ENCODE data around the gene PXMP4.

PXMP4 gene

DNA sequence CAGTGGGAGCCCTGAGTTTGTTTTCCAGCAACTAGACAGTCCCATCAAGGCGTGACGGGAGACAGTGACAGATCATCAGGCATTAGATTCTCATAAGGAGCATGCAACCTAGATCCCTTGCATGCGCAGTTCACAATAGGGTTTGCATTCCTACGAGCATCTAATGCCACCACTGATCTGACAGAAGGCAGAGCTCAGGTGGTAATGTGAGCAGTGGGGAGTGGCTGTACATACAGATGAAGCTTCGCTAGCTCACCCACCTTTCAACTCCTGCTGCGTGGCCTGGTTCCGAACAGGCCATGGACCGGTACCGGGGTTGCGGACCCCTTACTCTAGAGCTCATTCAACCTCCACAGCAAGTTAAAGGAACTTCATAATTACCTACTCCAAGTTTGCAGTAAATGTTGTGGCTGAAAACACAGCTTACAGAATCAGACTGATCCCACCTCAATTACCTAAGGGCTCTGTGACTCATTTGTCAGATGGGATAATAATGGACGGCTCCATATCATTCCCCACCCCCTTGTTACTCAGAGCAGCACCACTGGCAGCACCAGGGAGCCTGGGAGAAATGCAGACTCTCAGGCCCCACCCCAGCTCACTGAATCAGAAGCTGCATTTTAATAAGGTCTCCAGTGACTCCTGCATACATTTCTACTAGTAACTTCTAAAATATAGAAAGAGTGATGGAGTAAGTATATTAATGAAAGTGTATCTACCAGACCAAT is 15.7 kb downstream of the PXMP4 start:
- Histone ChIP-seq H3K9me3 (ENCODE audit: control insufficient read depth, insufficient read depth, low read length) (no peaks in the 10 kb centered on the region), H3K36me3 (ENCODE audit: control insufficient read depth, low read length) (no peaks in the 10 kb centered on the region), H3K9me2 (replicated peaks; ENCODE audit: control insufficient read depth, low read length) (no peaks in the 10 kb centered on the region), H3K27me3 (ENCODE audit: control insufficient read depth, low read length) (no peaks in the 10 kb centered on the region), H3K4me3 (ENCODE audit: low read length) (no peak overlapping the region), H3K79me2 (ENCODE audit: control insufficient read depth, low read length) (no peaks in the 10 kb centered on the region), H3K27ac (ENCODE audit: low read depth, low read length) (no peak overlapping the region), H3F3A (ENCODE audit: control insufficient read depth, insufficient read depth) (no peaks in the 10 kb centered on the region), H3K4me1 (ENCODE audit: control insufficient read depth, low read length) (peaks cover 10% of the 10 kb centered on the region), H3K4me2 (ENCODE audit: low read length) (no peak overlapping the region), H4K20me1 (ENCODE audit: control insufficient read depth, insufficient read depth, low read depth, low read length) (no peaks in the 10 kb centered on the region)
- no peak for TF ChIP-seq EZH2phosphoT487 (IDR thresholded peaks at IDR 0.05; ENCODE audit: borderline replicate concordance, low read length)
- TF ChIP-seq, protein P1, sequence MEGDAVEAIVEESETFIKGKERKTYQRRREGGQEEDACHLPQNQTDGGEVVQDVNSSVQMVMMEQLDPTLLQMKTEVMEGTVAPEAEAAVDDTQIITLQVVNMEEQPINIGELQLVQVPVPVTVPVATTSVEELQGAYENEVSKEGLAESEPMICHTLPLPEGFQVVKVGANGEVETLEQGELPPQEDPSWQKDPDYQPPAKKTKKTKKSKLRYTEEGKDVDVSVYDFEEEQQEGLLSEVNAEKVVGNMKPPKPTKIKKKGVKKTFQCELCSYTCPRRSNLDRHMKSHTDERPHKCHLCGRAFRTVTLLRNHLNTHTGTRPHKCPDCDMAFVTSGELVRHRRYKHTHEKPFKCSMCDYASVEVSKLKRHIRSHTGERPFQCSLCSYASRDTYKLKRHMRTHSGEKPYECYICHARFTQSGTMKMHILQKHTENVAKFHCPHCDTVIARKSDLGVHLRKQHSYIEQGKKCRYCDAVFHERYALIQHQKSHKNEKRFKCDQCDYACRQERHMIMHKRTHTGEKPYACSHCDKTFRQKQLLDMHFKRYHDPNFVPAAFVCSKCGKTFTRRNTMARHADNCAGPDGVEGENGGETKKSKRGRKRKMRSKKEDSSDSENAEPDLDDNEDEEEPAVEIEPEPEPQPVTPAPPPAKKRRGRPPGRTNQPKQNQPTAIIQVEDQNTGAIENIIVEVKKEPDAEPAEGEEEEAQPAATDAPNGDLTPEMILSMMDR (IDR thresholded peaks at IDR 0.05; ENCODE audit: low read depth, low read length, poor library complexity, severe bottlenecking): no peak

DNA sequence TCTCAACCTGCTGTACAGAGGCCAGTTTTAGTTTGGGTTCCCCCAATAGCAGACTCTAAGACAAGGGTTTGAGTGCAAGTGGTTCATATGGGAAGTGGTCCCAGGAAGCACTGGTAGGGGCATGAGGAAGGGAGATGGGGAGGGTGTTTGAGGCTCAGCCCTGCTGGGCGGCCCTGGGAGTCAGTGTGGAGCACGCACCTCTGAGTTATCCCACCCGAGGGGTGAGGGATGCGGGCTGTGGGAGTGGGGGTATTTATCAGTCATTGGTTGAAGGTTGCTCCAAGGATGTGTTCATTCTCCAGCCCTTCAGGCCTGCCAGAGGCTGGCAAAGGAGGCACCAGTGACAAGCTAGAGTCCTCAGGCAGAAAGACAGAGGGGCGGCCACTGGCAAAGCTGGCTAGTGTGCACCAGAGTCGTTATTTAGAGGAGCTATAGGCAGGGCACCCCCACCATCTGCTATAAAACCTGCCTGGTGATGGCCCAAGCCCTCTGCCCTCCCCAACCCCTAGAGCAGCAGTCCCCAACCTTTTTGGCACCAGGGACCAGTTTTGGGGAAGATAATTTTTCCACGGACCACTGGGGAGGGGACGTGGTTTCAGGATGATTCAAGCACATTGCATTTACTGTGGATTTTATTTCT is 16.5 kb downstream of the PXMP4 start:
- Histone ChIP-seq H3F3A (ENCODE audit: control insufficient read depth, insufficient read depth) (no peaks in the 10 kb centered on the region), H3K4me1 (ENCODE audit: control insufficient read depth, low read length) (peaks cover 10% of the 10 kb centered on the region), H3K9me3 (ENCODE audit: control insufficient read depth, insufficient read depth, low read length) (no peaks in the 10 kb centered on the region), H3K9me2 (replicated peaks; ENCODE audit: control insufficient read depth, low read length) (no peaks in the 10 kb centered on the region), H3K4me2 (ENCODE audit: low read length) (no peak overlapping the region), H3K79me2 (ENCODE audit: control insufficient read depth, low read length) (no peaks in the 10 kb centered on the region), H3K36me3 (ENCODE audit: control insufficient read depth, low read length) (no peaks in the 10 kb centered on the region), H4K20me1 (ENCODE audit: control insufficient read depth, insufficient read depth, low read depth, low read length) (no peaks in the 10 kb centered on the region), H3K27ac (ENCODE audit: low read depth, low read length) (no peak overlapping the region), H3K27me3 (ENCODE audit: control insufficient read depth, low read length) (no peaks in the 10 kb centered on the region), H3K4me3 (ENCODE audit: low read length) (no peak overlapping the region)
- no peak for TF ChIP-seq EZH2phosphoT487 (IDR thresholded peaks at IDR 0.05; ENCODE audit: borderline replicate concordance, low read length)
- TF ChIP-seq, protein P1 (IDR thresholded peaks at IDR 0.05; ENCODE audit: low read depth, low read length, poor library complexity, severe bottlenecking): no peak

DNA sequence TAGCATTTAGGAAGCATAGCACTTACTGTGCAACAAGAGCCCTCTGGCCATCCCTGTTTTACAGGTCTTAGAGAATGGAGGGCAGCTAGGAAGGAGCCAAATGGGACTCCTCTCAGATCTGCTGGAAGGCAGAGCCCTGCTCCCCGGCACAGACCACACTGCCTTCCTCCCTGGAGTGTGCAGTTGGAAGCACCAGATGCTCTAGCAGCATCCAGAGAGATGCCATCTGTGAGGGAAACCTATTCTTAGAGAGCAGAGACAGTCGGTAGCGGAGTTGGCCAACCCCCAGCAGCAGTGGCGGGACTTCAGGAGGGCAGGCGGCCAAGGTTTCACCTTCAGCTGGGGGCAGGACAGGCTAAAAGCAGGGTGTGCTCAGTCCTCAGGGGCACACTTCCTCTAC is 17.2 kb downstream of the PXMP4 start:
- Histone ChIP-seq H3K27me3 (ENCODE audit: control insufficient read depth, low read length) (no peaks in the 10 kb centered on the region), H3K4me3 (ENCODE audit: low read length) (no peak overlapping the region), H4K20me1 (ENCODE audit: control insufficient read depth, insufficient read depth, low read depth, low read length) (no peaks in the 10 kb centered on the region), H3K79me2 (ENCODE audit: control insufficient read depth, low read length) (no peaks in the 10 kb centered on the region), H3K4me2 (ENCODE audit: low read length) (no peak overlapping the region), H3K4me1 (ENCODE audit: control insufficient read depth, low read length) (peaks cover 10% of the 10 kb centered on the region), H3K36me3 (ENCODE audit: control insufficient read depth, low read length) (no peaks in the 10 kb centered on the region), H3K27ac (ENCODE audit: low read depth, low read length) (no peak overlapping the region), H3K9me2 (replicated peaks; ENCODE audit: control insufficient read depth, low read length) (no peaks in the 10 kb centered on the region), H3F3A (ENCODE audit: control insufficient read depth, insufficient read depth) (no peaks in the 10 kb centered on the region), H3K9me3 (ENCODE audit: control insufficient read depth, insufficient read depth, low read length) (no peaks in the 10 kb centered on the region)
- no peak for TF ChIP-seq EZH2phosphoT487 (IDR thresholded peaks at IDR 0.05; ENCODE audit: borderline replicate concordance, low read length)
- TF ChIP-seq, protein P1 (IDR thresholded peaks at IDR 0.05; ENCODE audit: low read depth, low read length, poor library complexity, severe bottlenecking): no peak
